SK-N-SH (cell line): ENCODE measurements around the gene NUP133. TPM values are rescaled to one million over a fixed set of nuclear protein-coding genes. Genes with fewer than 3 reads are reported as not detected.

Experiments used
- CTCF ChIA-PET: fragments of 300-600, 350-600 bp; formaldehyde crosslinking; extraction: SDS; loops from one replicate; lab custom pipeline; 2021; lab: Yijun Ruan, JAX
- POLR2A ChIA-PET: fragments of 350-600 bp; sonication (Branson Sonifier 250); formaldehyde crosslinking; extraction: SDS; loops from one replicate; lab custom pipeline; 2020; ENCODE audit warnings: antibody characterized with exemption, inconsistent platforms; lab: Yijun Ruan, JAX
- DNase-seq: peaks from one replicate; pipeline ENCODE4 v3.0.0; 2012
- H2AFZ ChIP-seq: fragments of 200-600 bp; sonication (generic); 2 replicates; pipeline ENCODE4 v1.8.1; 2016; ENCODE audit warnings: antibody characterized with exemption, mild to moderate bottlenecking, low read depth
- H3F3A ChIP-seq: fragments of 200-600 bp; sonication (generic); replicated peaks from 2 replicates; pipeline ENCODE3; 2016; ENCODE audit warnings: antibody characterized with exemption, mild to moderate bottlenecking; ENCODE audit not compliant: insufficient read depth
- H3K27ac ChIP-seq, 2 experiments: fragments of 200-500 bp in 1 of 2; fragments of 200-600 bp in 1 of 2; sonication (Bioruptor generic) in 1 of 2; sonication (generic), shearing (Covaris generic) in 1 of 2; 2 replicates each; pipeline versions ENCODE4 v1.5.1 to v1.6.1; 2014 to 2016; ENCODE audit warnings: low read depth in 2 of 2, inconsistent platforms in 1 of 2, low read length in 1 of 2, mild to moderate bottlenecking in 1 of 2, mixed read lengths in 1 of 2
- H3K27me3 ChIP-seq: fragments of 200-600 bp; sonication (generic), shearing (Covaris generic); 2 replicates; pipeline ENCODE4 v1.6.1; 2016; ENCODE audit warnings: mixed run types; ENCODE audit not compliant: insufficient read depth
- H3K36me3 ChIP-seq, 2 experiments: fragments of 200-500 bp in 1 of 2; fragments of 200-600 bp in 1 of 2; sonication (Bioruptor generic) in 1 of 2; sonication (generic) in 1 of 2; replicated peaks in 1 of 2; 2 replicates each; pipeline versions ENCODE3 to v1.5.1; 2014 to 2016; ENCODE audit warnings: low read length in 1 of 2, mild to moderate bottlenecking in 1 of 2; ENCODE audit not compliant: insufficient read depth in 2 of 2, control insufficient read depth in 1 of 2
- H3K4me1 ChIP-seq, 2 experiments: fragments of 200-500 bp in 1 of 2; fragments of 200-600 bp in 1 of 2; sonication (Bioruptor generic) in 1 of 2; sonication (generic), shearing (Covaris generic) in 1 of 2; 2 replicates each; pipeline versions ENCODE4 v1.5.1 to v1.6.1; 2014 to 2016; ENCODE audit warnings: low read depth in 1 of 2, low read length in 1 of 2, mixed run types in 1 of 2; ENCODE audit not compliant: insufficient read depth in 2 of 2, control insufficient read depth in 1 of 2
- H3K4me2 ChIP-seq: fragments of 200-600 bp; sonication (generic), shearing (Covaris generic); 2 replicates; pipeline ENCODE4 v1.6.1; 2017; ENCODE audit warnings: mixed run types
- H3K4me3 ChIP-seq, 2 experiments: fragments of 200-500 bp in 1 of 2; fragments of 200-600 bp in 1 of 2; sonication (Bioruptor generic) in 1 of 2; sonication (generic), shearing (Covaris generic) in 1 of 2; 2 replicates each; pipeline versions ENCODE4 v1.5.1 to v1.8.1; 2014 to 2016; ENCODE audit warnings: low read depth in 2 of 2, inconsistent platforms in 1 of 2, low read length in 1 of 2, mild to moderate bottlenecking in 1 of 2, mixed read lengths in 1 of 2, moderate library complexity in 1 of 2
- H3K79me2 ChIP-seq: fragments of 200-600 bp; sonication (generic); 2 replicates; pipeline ENCODE4 v1.8.1; 2017; ENCODE audit warnings: mild to moderate bottlenecking; ENCODE audit not compliant: insufficient read depth
- H3K9ac ChIP-seq: fragments of 200-600 bp; sonication (generic); 2 replicates; pipeline ENCODE4 v1.6.1; 2017; ENCODE audit warnings: mixed run types
- H3K9me2 ChIP-seq: fragments of 200-600 bp; sonication (generic); 2 replicates; pipeline ENCODE4 v1.6.1; 2017; ENCODE audit warnings: mixed run types
- H3K9me3 ChIP-seq: fragments of 200-600 bp; sonication (generic); 2 replicates; pipeline ENCODE4 v1.6.1; 2017; ENCODE audit warnings: mixed run types, mild to moderate bottlenecking, moderate library complexity
- H4K20me1 ChIP-seq: fragments of 200-600 bp; sonication (generic); 2 replicates; pipeline ENCODE4 v1.6.1; 2017; ENCODE audit warnings: mild to moderate bottlenecking, mixed run types; ENCODE audit not compliant: insufficient read depth
- CTCF ChIP-seq: fragments of 200-600 bp; sonication (generic); IDR thresholded peaks from 2 replicates; pipeline ENCODE4 v1.6.1; 2017; ENCODE audit warnings: antibody characterized with exemption, mild to moderate bottlenecking, moderate library complexity
- ELF1 ChIP-seq: IDR thresholded peaks from 2 replicates; pipeline ENCODE4 v1.4.0; 2012
- EP300 ChIP-seq, 2 experiments: IDR thresholded peaks; 2 replicates each; pipeline versions ENCODE4 v1.4.0 to v1.6.1; 2012; ENCODE audit warnings: borderline replicate concordance in 1 of 2, low read depth in 1 of 2, low read length in 1 of 2
- FOSL2 ChIP-seq: IDR thresholded peaks from 2 replicates; pipeline ENCODE4 v1.4.0; 2012; ENCODE audit warnings: low read depth, mild to moderate bottlenecking, moderate library complexity, borderline replicate concordance
- FOXJ3 ChIP-seq: sonication (generic); formaldehyde crosslinking; IDR thresholded peaks from 2 replicates; pipeline ENCODE4 v1.5.1; 2020; ENCODE audit warnings: mild to moderate bottlenecking, missing genetic modification reagents
- GABPA ChIP-seq: IDR thresholded peaks from 2 replicates; pipeline ENCODE4 v1.4.0; 2012; ENCODE audit warnings: low read depth, mild to moderate bottlenecking
- MEF2A ChIP-seq: IDR thresholded peaks from 2 replicates; pipeline ENCODE4 v1.4.0; 2012; ENCODE audit warnings: low read depth, borderline replicate concordance
- MXI1 ChIP-seq: IDR thresholded peaks from 2 replicates; pipeline ENCODE4 v1.6.1; 2012; ENCODE audit warnings: mild to moderate bottlenecking, low read depth, low read length, improper control_type of control experiment
- NRF1 ChIP-seq: IDR thresholded peaks from 2 replicates; pipeline ENCODE4 v1.6.1; 2012; ENCODE audit warnings: low read depth, mild to moderate bottlenecking, low read length
- POLR2AphosphoS5 ChIP-seq: IDR thresholded peaks from 2 replicates; pipeline ENCODE4 v1.6.1; 2012; ENCODE audit warnings: low read depth, low read length
- RFX5 ChIP-seq: IDR thresholded peaks from 2 replicates; pipeline ENCODE4 v1.6.1; 2012; ENCODE audit warnings: mild to moderate bottlenecking, improper control_type of control experiment, low read length
- TCF12 ChIP-seq: IDR thresholded peaks from 2 replicates; pipeline ENCODE4 v1.4.0; 2012
- USF2 ChIP-seq: fragments of 150-350 bp; IDR thresholded peaks from 2 replicates; pipeline ENCODE4 v1.6.1; 2017; ENCODE audit warnings: antibody characterized with exemption, low read length, low read depth, borderline replicate concordance
- ZBTB33 ChIP-seq: IDR thresholded peaks from 2 replicates; pipeline ENCODE4 v1.4.0; 2012; ENCODE audit warnings: low read depth, borderline replicate concordance
- WGBS: methylation state at CpG from one replicate; pipeline ENCODE4 v1.1.6; 2017; ENCODE audit warnings: low lambda C conversion rate; 5-methylcytosine and 5-hydroxymethylcytosine counted together
- polyA plus RNA-seq, 3 experiments: library from polyadenylated mRNA; depleted of rRNA; stranded (reverse); fragments of >200 nt; gene quantifications; 2 replicates each; pipeline ENCODE4 v1.2.3, GENCODE V29; 2012

The NUP133 gene
- polyA plus RNA-seq, 1 of the 3 experiments (the other 2 are of a cell fraction) = 10.9 TPM

GRCh38 chr1:229539863-229540506 lies 31.8 kb upstream of the NUP133 start:
- CTCF ChIA-PET = interaction anchor here (1.2 kb wide), 1 partner anchor 16 kb away, joined by 3 read pairs; no protein-coding TSS in a partner anchor
- WGBS = 97% methylated on average over 6 of the region's 6 CpGs
- POLR2A ChIA-PET = no interaction called here

More at GRCh38 chr1:229539863-229540506, 31.8 kb upstream of the NUP133 start:
- Histone ChIP-seq H3K4me2 (no peak overlapping the region), H3K4me1 (no peaks in the 10 kb centered on the region)
- TF ChIP-seq MXI1 = no peak
- TF ChIP-seq EP300 (IDR thresholded peaks at IDR 0.05; ENCODE audit: borderline replicate concordance in 1 of 2, low read depth in 1 of 2, low read length in 1 of 2) = no peak
- TF ChIP-seq USF2 = no peak
- TF ChIP-seq GABPA = no peak
- TF ChIP-seq TCF12 = no peak
- TF ChIP-seq POLR2AphosphoS5 = no peak
- TF ChIP-seq NRF1 = no peak
- TF ChIP-seq FOXJ3 (CRISPR knock-in tag) = no peak
- TF ChIP-seq CTCF = no peak
- TF ChIP-seq ELF1 = no peak
- no peak for TF ChIP-seq MEF2A
- TF ChIP-seq ZBTB33 = no peak
- TF ChIP-seq FOSL2 = no peak
- TF ChIP-seq RFX5 = no peak
- TF ChIP-seq, all 33 proteins: peak for 0
- H3K9me3 ChIP-seq = no peaks in the 10 kb centered on the region
- peaks cover 21 to 33% of the 10 kb centered on the region in 2 experiments for H3K36me3 ChIP-seq
- no peaks in the 10 kb centered on the region for H4K20me1 ChIP-seq
- no peak overlapping the region for H2AFZ ChIP-seq
- H3K27ac ChIP-seq = no peak overlapping the region
- no peak overlapping the region for H3K4me3 ChIP-seq
- H3K79me2 ChIP-seq = no peaks in the 10 kb centered on the region; the same call in 1 of the 2 replicates
- H3F3A ChIP-seq = no peaks in the 10 kb centered on the region
- H3K27me3 ChIP-seq = no peaks in the 10 kb centered on the region
- H3K9ac ChIP-seq = no peak overlapping the region
- no peaks in the 10 kb centered on the region for H3K9me2 ChIP-seq
- no peak for DNase-seq
